ENCODE data around the gene TSPAN3.

TSPAN3 gene

GRCh38 chr15:77021088-77021481, 49.8 kb downstream of the TSPAN3 start:
- no peak for DNase-seq

- DNase-seq = no peak
These were observed 50.4 kb downstream of the TSPAN3 start for GRCh38 chr15:77020348-77021087.

GRCh38 chr15:77019521-77020331, 51.2 kb downstream of the TSPAN3 start:
- DNase-seq = no peak

- no peak for DNase-seq
These were observed 52.0 kb downstream of the TSPAN3 start for GRCh38 chr15:77018796-77019505.

- DNase-seq = no peak
These were observed 52.9 kb downstream of the TSPAN3 start for GRCh38 chr15:77017761-77018720.

GRCh38 chr15:77017091-77017660, 53.7 kb downstream of the TSPAN3 start:
- DNase-seq = no peak

GRCh38 chr15:77016321-77016695, 54.6 kb downstream of the TSPAN3 start:
- no peak for DNase-seq

- DNase-seq = no peak
These were observed 55.1 kb downstream of the TSPAN3 start for GRCh38 chr15:77015646-77016320.

- DNase-seq = no peak
These were observed 56.5 kb downstream of the TSPAN3 start for GRCh38 chr15:77014132-77015081.

- DNase-seq = no peak
These were observed 57.2 kb downstream of the TSPAN3 start for GRCh38 chr15:77013776-77014131.

- DNase-seq = no peak
These were observed 58.0 kb downstream of the TSPAN3 start for GRCh38 chr15:77012868-77013267.

- DNase-seq = no peak
These were observed 58.7 kb downstream of the TSPAN3 start for GRCh38 chr15:77012117-77012712.

GRCh38 chr15:77010857-77011256, 60.1 kb downstream of the TSPAN3 start:
- no peak for DNase-seq

- DNase-seq = no peak
These were observed 60.6 kb downstream of the TSPAN3 start for GRCh38 chr15:77010312-77010686.

GRCh38 chr15:77009646-77010311, 61.1 kb downstream of the TSPAN3 start:
- no peak for DNase-seq

- no peak for DNase-seq
These were observed 61.7 kb downstream of the TSPAN3 start for GRCh38 chr15:77009176-77009575.

GRCh38 chr15:77004189-77004588, 66.7 kb downstream of the TSPAN3 start:
- DNase-seq = no peak

- no peak for DNase-seq
These were observed 67.7 kb downstream of the TSPAN3 start for GRCh38 chr15:77002954-77003912.

Data from DMS79 treated with DMSO at 0.1 percent for 48 hours (cell line).